ENCODE results near the gene CCS.
"Not testable (repeated sequence)": the region's sequence is repeated elsewhere in the genome, so short reads cannot be mapped to it uniquely, and the experiment has no call there.

CCS gene

GRCh38 chr11:66628061-66628603, 35.1 kb downstream of the CCS start:
- no peak for DNase-seq

- DNase-seq, result no peak
These were observed 36.4 kb downstream of the CCS start for GRCh38 chr11:66629356-66629755.

GRCh38 chr11:66631883-66632282, 38.9 kb downstream of the CCS start:
- DNase-seq, result no peak

GRCh38 chr11:66632952-66633351, 40.0 kb downstream of the CCS start:
- no peak for DNase-seq

GRCh38 chr11:66636411-66636810, 43.4 kb downstream of the CCS start:
- DNase-seq, result no peak

- no peak for DNase-seq
These were observed 44.7 kb downstream of the CCS start for GRCh38 chr11:66637557-66638176.

GRCh38 chr11:66638177-66639065, 45.4 kb downstream of the CCS start, which contains the start of gene RBM4:
TSS of gene RBM4 (plus strand) at chr11:66638703. CDS start at chr11:66639712, 1,009 bp downstream.
- peak; percentile 100 for DNase-seq

- peak; percentile 33 for DNase-seq
These were observed 46.3 kb downstream of the CCS start for GRCh38 chr11:66639066-66639813.

- not testable (repeated sequence) for DNase-seq
These were observed 46.9 kb downstream of the CCS start for GRCh38 chr11:66639814-66640340.

- DNase-seq, result no peak
These were observed 48.8 kb downstream of the CCS start for GRCh38 chr11:66641834-66642233.

- DNase-seq, result no peak
These were observed 50.9 kb downstream of the CCS start for GRCh38 chr11:66643745-66644437.

GRCh38 chr11:66646828-66647227, 53.8 kb downstream of the CCS start:
- no peak for DNase-seq

- DNase-seq, result no peak
These were observed 56.9 kb downstream of the CCS start for GRCh38 chr11:66649903-66650302.

- DNase-seq, result no peak
These were observed 58.0 kb downstream of the CCS start for GRCh38 chr11:66651016-66651415.

- no peak for DNase-seq
These were observed 59.7 kb downstream of the CCS start for GRCh38 chr11:66652651-66653050.

GRCh38 chr11:66653123-66653522, 60.1 kb downstream of the CCS start:
- no peak for DNase-seq
